AG04450 (cell line): ENCODE data around the gene ITPR1. TPM values are rescaled to one million over a fixed set of nuclear protein-coding genes. Genes with fewer than 3 reads are reported as not detected.

Source experiments
- CTCF ChIA-PET: fragments of 300-600, 350-600 bp; formaldehyde crosslinking; extraction: SDS; loops from one replicate; lab custom pipeline; 2022; ENCODE audit warnings: antibody characterized with exemption, inconsistent platforms; lab: Charles Lee
- POLR2A ChIA-PET: fragments of 350-600 bp; formaldehyde crosslinking; extraction: SDS; loops from one replicate; lab custom pipeline; 2021; ENCODE audit warnings: antibody characterized with exemption, inconsistent platforms; lab: Yijun Ruan, JAX
- DNase-seq: peaks from one replicate; pipeline ENCODE4 v3.0.0-alpha.2; 2011; ENCODE audit warnings: low read depth, low spot score
- H3K27ac ChIP-seq: one replicate; pipeline ENCODE4 v1.5.1; 2012; ENCODE audit warnings: low read depth, low read length, control low read depth
- H3K27me3 ChIP-seq: one replicate; pipeline ENCODE4 v1.6.0; 2012; ENCODE audit warnings: low read length; ENCODE audit not compliant: control insufficient read depth, insufficient read depth
- H3K4me3 ChIP-seq: 2 replicates; pipeline ENCODE4 v1.5.1; 2011; ENCODE audit warnings: mild to moderate bottlenecking, low read depth, low read length, control low read depth
- H3K9me3 ChIP-seq: 2 replicates; pipeline ENCODE4 v1.5.1; 2012; ENCODE audit warnings: low read length; ENCODE audit not compliant: control insufficient read depth, insufficient read depth
- polyA plus RNA-seq: library from polyadenylated mRNA; depleted of rRNA; stranded (reverse); fragments of >200 nt; gene quantifications from 2 replicates; pipeline ENCODE4 v1.2.3, GENCODE V29; 2011
- TF ChIP-seq, protein P1 (sequence below): IDR thresholded peaks from 2 replicates; pipeline ENCODE4 v1.5.1; 2011; ENCODE audit warnings: low read depth, low read length, control low read depth, inconsistent platforms

Gene ITPR1
- polyA plus RNA-seq, 1 experiment, result 7.4 TPM

DNA sequence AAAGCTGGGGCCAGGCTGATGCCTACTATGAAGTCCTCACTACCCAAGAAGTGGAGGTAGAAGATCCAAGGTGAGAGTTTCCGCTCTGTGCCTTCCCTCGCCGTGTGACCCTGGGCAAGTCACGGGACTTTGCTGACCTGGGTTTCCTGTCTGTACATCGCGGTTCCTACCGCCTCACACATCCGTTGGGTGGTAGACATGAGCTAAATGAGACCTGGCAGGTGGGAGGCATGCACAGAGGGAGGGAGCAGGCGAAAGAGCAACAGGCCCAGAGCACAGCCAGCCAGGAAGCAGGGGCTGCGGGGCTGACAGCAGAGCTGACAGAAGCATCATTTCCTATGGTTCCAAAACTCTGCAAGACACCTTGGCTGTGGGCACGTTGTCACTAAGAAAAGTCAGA lies 328.8 kb downstream of the ITPR1 start:
- no peak overlapping the region for H3K27ac ChIP-seq
- H3K4me3 ChIP-seq, result no peak overlapping the region
- TF ChIP-seq, protein P1, sequence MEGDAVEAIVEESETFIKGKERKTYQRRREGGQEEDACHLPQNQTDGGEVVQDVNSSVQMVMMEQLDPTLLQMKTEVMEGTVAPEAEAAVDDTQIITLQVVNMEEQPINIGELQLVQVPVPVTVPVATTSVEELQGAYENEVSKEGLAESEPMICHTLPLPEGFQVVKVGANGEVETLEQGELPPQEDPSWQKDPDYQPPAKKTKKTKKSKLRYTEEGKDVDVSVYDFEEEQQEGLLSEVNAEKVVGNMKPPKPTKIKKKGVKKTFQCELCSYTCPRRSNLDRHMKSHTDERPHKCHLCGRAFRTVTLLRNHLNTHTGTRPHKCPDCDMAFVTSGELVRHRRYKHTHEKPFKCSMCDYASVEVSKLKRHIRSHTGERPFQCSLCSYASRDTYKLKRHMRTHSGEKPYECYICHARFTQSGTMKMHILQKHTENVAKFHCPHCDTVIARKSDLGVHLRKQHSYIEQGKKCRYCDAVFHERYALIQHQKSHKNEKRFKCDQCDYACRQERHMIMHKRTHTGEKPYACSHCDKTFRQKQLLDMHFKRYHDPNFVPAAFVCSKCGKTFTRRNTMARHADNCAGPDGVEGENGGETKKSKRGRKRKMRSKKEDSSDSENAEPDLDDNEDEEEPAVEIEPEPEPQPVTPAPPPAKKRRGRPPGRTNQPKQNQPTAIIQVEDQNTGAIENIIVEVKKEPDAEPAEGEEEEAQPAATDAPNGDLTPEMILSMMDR, result no peak
- ChIA-PET CTCF (no interaction called here), POLR2A (no interaction called here)
- no peak for DNase-seq
- H3K9me3 ChIP-seq, result peaks cover 8% of the 10 kb centered on the region
- no peaks in the 10 kb centered on the region for H3K27me3 ChIP-seq

DNA sequence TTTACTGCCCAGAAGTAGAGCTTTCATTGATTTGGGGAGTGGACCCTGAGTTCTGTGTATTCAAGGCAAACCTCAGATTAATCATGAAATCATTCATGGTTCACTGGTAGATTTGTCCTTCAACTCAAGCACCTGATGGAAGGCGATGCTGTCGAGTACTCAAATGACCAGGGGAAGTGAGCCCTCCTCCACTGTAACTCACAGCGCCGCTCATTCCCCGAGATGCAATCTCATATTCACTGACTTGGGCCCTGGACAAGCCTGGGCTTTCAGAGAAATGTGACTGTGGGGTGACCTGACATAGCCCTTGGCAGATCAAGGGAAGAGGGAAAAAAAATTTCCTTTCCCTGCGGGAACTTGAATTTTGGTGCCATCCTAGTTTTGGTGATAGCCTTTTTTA lies 329.4 kb downstream of the ITPR1 start:
- Histone ChIP-seq H3K27me3 (no peaks in the 10 kb centered on the region), H3K4me3 (no peak overlapping the region), H3K9me3 (peaks cover 6% of the 10 kb centered on the region; the same call in 1 of the 2 replicates), H3K27ac (no peak overlapping the region)
- TF ChIP-seq, protein P1, result no peak
- ChIA-PET CTCF (no interaction called here), POLR2A (no interaction called here)
- DNase-seq, result no peak

DNA sequence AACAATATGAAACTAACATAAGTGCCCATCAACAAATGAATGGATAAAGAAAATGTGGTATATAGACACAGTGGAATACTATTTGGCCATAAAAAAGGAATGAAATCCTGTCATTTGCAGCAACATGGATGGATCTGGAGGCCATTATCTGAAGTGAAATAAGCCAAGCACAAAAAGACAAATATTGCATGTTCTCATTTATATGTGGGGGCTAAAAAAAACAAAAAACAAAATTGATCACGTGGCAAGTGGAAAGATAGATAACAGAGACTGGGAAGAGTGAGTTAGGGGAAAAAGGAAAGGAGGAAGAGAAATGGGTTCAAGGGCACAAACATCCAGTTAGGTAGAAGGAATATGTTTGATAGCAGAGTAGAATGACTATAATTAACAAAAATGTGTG lies 330.2 kb downstream of the ITPR1 start:
- H3K27ac ChIP-seq, result no peak overlapping the region
- H3K9me3 ChIP-seq, result no peaks in the 10 kb centered on the region; the same call in 1 of the 2 replicates
- no peaks in the 10 kb centered on the region for H3K27me3 ChIP-seq
- ChIA-PET POLR2A (no interaction called here), CTCF (no interaction called here)
- DNase-seq, result no peak
- no peak overlapping the region for H3K4me3 ChIP-seq
- TF ChIP-seq, protein P1, result no peak

DNA sequence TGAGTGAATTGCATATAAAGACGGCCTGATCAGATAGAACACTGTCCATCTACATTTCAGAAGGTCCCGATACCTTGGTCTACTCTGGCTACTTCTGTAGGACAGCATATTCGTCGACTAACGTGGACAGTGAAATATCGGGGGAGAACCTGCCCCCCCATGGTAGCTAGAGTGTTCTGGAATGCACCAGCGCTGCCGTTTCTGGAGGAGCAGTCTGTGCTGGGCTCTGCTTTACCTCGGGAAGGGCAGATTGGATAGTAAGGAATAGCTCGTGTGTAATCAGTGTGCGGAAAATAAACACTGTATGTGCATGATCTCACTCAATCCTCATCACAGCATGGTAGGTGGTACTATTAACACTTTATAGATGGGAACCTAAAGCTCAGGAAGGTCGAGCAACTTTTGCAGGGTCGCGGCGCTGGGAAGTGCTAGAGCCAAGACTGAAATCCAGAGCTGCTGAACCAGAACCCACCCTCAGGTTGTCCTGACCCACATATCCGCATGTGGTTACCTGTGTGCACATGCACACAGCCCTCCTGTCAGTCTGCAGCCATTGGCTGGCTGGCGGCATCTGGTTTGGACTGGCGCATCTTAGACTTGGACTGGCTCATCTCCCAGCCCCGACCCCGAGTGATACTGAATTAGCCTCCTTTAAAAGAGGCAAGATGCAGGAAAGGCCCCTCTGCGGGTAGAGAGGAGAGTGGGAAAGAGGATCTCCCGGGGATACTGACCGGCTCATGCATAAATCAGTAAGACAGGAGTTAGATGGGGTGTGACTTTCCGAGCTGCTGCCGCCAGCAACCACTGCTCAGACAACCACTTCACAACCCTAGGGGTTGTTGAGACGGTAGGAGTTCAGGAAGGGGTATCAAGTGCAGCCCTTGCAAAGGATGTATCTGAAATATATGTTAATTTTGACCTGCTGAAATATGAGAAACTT lies 331.1 kb downstream of the ITPR1 start:
- H3K27ac ChIP-seq, result no peak overlapping the region
- CTCF ChIA-PET, result interaction anchor here (0.6 kb wide), 1 partner anchor 13 kb away, joined by 6 read pairs; no protein-coding TSS in a partner anchor
- no peak for DNase-seq

More for the DNA sequence above, 331.1 kb downstream of the ITPR1 start:
- POLR2A ChIA-PET, result no interaction called here
- no peaks in the 10 kb centered on the region for H3K27me3 ChIP-seq
- TF ChIP-seq, protein P1, result no peak
- no peaks in the 10 kb centered on the region; the same call in 1 of the 2 replicates for H3K9me3 ChIP-seq
- no peak overlapping the region for H3K4me3 ChIP-seq
